Measurements from ENCODE around the gene SPSB2.

- TF ChIP-seq, protein P1, sequence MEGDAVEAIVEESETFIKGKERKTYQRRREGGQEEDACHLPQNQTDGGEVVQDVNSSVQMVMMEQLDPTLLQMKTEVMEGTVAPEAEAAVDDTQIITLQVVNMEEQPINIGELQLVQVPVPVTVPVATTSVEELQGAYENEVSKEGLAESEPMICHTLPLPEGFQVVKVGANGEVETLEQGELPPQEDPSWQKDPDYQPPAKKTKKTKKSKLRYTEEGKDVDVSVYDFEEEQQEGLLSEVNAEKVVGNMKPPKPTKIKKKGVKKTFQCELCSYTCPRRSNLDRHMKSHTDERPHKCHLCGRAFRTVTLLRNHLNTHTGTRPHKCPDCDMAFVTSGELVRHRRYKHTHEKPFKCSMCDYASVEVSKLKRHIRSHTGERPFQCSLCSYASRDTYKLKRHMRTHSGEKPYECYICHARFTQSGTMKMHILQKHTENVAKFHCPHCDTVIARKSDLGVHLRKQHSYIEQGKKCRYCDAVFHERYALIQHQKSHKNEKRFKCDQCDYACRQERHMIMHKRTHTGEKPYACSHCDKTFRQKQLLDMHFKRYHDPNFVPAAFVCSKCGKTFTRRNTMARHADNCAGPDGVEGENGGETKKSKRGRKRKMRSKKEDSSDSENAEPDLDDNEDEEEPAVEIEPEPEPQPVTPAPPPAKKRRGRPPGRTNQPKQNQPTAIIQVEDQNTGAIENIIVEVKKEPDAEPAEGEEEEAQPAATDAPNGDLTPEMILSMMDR (IDR thresholded peaks at IDR 0.05; ENCODE audit: low read depth, low read length): no peak
- TF ChIP-seq MYC (IDR thresholded peaks at IDR 0.05; ENCODE audit: low read depth, low read length): no peak
- TF ChIP-seq POLR2A (IDR thresholded peaks at IDR 0.05; ENCODE audit: extremely low read depth, insufficient read length): no peak
- no peak for TF ChIP-seq MAX (IDR thresholded peaks at IDR 0.05; ENCODE audit: low read depth, low read length)
These were observed 51.3 kb downstream of the SPSB2 start, which contains the start of gene GPR162 for GRCh38 chr12:6821591-6822425.

Measured in NB4 (cell line).